Measurements from ENCODE around the gene AADACL4. TPM values are rescaled to one million over a fixed set of nuclear protein-coding genes. Genes with fewer than 3 reads are reported as not detected.

AADACL4 gene
- total and polyA plus RNA-seq, 9 of the 15 experiments (the other 6 are each of a cell fraction or from before 2014, with no cell fraction given), result not detected

GRCh38 chr1:12618965-12619791 is 24.7 kb upstream of the AADACL4 start (continued):
- TF ChIP-seq, protein P1, sequence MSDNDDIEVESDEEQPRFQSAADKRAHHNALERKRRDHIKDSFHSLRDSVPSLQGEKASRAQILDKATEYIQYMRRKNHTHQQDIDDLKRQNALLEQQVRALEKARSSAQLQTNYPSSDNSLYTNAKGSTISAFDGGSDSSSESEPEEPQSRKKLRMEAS (CRISPR knock-in tag; IDR thresholded peaks at IDR 0.05), result peak; percentile 14; the same call in 1 of the 2 replicates
- TF ChIP-seq SAFB (IDR thresholded peaks at IDR 0.05; ENCODE audit: borderline replicate concordance, low read depth, low read length) (no peak), CUX1 (CRISPR knock-in tag; IDR thresholded peaks at IDR 0.05) (no peak), ZNF780A (CRISPR knock-in tag; IDR thresholded peaks at IDR 0.05) (no peak), BHLHE40 (IDR thresholded peaks at IDR 0.05; ENCODE audit: low read length) (peak; percentile 89), UBTF (IDR thresholded peaks at IDR 0.05; ENCODE audit: borderline replicate concordance in 1 of 2, low read depth in 2 of 2, low read length in 2 of 2) (0 out of 4 replicates have a peak, but pooled peaks of 1 of the 2 experiments have one; percentile 86), RBM17 (IDR thresholded peaks at IDR 0.05; ENCODE audit: borderline replicate concordance, low read depth, low read length) (no peak), ZC3H8 (IDR thresholded peaks at IDR 0.05) (no peak), CBX3 (IDR thresholded peaks at IDR 0.05; ENCODE audit: borderline replicate concordance in 1 of 2, low read length in 2 of 2) (peak in 1 of 2 experiments; percentile 17; a peak in 1 of 3 replicates), CAMTA2 (CRISPR knock-in tag; conservative IDR thresholded peaks at IDR 0.05) (no peak), PTRF (tag; IDR thresholded peaks at IDR 0.05) (no peak), MEIS2 (IDR thresholded peaks at IDR 0.05; ENCODE audit: partially characterized antibody) (peak; percentile 8), ZNF224 (CRISPR knock-in tag; IDR thresholded peaks at IDR 0.05) (0 out of 2 replicates have a peak, but pooled peaks have one; percentile 13), MTF1 (CRISPR knock-in tag; IDR thresholded peaks at IDR 0.05; ENCODE audit: borderline replicate concordance) (no peak), SMARCC2 (IDR thresholded peaks at IDR 0.05; ENCODE audit: low read depth) (0 out of 2 replicates have a peak, but pooled peaks have one; percentile 12), ZNF57 (CRISPR knock-in tag; IDR thresholded peaks at IDR 0.05) (no peak), L3MBTL2 (IDR thresholded peaks at IDR 0.05) (peak; percentile 86)
- TF ChIP-seq, protein P2, sequence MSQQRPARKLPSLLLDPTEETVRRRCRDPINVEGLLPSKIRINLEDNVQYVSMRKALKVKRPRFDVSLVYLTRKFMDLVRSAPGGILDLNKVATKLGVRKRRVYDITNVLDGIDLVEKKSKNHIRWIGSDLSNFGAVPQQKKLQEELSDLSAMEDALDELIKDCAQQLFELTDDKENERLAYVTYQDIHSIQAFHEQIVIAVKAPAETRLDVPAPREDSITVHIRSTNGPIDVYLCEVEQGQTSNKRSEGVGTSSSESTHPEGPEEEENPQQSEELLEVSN (IDR thresholded peaks at IDR 0.05; ENCODE audit: borderline replicate concordance in 1 of 2, extremely low read depth in 1 of 2, insufficient read depth in 1 of 2, insufficient read length in 1 of 2, low read depth in 1 of 2, low read length in 1 of 2, poor library complexity in 1 of 2, severe bottlenecking in 1 of 2), result peak; percentile 81 to 91

All from K562 (cell line).